ENCODE measurements around the gene ITGB3BP.

Gene ITGB3BP

GRCh38 chr1:63414691-63415365 lies 108.2 kb downstream of the ITGB3BP start:
- DNase-seq: no peak

- DNase-seq: no peak
These were observed 109.6 kb downstream of the ITGB3BP start for GRCh38 chr1:63413394-63413793.

DNA sequence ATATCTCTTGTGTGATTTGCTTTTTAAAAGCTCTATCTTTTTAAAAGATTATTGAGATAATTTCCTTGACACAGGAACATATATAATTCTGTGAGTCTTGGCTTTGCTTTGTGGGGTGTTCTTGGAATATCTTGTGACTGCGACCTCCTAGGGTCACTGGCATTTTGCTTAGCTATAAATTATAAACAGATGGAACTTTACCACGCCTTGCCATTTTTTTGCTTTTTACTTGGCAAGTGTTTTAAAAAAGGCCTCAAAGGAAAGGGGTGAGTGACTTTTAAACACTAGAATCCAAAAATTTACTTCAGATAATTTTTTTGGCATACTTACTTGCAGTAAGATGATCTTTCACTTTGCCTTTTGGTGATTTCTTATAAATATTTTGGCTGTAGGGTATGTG lies 112.0 kb downstream of the ITGB3BP start:
- no peak for DNase-seq

- no peak for DNase-seq
These were observed 114.7 kb downstream of the ITGB3BP start for GRCh38 chr1:63408331-63408730.

DNA sequence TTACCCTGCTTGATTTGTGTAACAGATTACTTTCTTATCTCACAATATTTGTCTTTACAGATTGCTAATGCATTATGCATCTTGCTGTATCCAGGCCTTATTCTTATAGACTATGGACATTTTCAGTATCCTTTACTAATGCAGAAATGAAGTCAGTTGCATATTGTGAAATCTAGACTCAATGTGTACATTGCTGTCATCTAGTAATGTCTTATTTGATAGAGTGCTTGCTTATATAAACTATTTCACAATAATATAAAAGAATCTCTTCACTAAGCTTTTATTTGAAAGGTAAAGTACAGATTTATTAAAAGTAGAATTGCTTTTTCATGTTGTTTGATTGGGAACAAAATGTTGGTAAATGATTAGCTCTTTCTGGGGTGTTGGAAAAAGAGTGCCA lies 116.0 kb downstream of the ITGB3BP start:
- DNase-seq: no peak

DNA sequence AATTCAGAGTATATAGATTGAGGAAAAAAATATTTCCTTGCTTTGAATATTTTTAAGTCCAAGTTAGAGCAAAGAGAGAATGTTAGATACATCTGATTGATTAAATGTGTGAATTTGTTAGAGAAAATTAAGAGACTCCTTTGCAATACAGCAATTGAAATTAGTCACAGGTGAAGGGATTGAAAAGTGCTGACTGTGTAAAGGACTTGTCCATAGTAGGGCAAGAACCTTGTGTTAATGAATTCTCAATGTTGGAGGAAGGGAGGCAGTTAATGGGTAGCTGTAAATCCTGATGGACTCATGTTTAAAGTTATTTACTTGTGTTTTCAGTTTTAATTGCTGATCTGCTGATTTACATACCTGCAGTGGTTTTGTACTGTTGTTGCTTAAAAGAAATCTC lies 117.0 kb downstream of the ITGB3BP start:
- DNase-seq: no peak

DNA sequence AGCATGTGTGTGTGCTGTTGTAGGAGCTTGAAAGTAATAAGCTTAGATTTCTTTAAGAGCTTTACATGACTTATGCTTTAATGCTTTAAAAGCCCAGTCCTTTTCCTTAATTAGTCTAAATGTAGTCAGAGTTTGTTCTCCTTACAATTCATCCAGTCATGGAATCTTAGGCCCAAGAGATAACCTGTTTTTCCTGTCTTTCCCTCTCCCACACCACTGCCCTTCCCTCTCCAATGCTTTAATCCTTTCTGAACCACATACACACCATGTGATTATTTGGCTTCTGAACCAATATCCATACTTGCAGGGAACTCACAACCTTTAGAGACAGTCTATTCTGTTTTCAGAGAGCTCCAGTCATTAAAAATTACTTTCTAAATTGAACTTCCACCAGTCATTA lies 118.0 kb downstream of the ITGB3BP start:
- no peak for DNase-seq

- no peak for DNase-seq
These were observed 119.6 kb downstream of the ITGB3BP start for GRCh38 chr1:63403386-63403785.

DNA sequence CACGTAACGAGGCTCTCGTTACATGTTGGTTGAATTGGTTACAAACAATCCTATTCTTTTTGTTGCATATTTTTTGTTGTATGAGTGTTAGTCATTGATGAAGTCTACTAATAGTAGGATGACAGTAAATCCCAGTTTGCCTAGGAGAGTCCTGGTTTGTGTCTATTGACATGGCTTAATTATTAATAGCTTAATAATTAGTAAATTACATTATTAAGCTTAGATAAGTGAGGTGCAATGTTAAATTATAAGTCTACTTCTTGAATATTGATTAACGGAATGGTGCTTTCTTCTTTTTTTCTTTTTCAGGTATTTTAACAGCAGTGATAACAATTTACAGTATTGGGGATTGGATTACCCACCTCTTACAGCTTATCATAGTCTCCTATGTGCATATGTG lies 121.1 kb downstream of the ITGB3BP start:
- DNase-seq: no peak
